ENCODE measurements around the gene PHF5A. TPM values are rescaled to one million over a fixed set of nuclear protein-coding genes. Genes with fewer than 3 reads are reported as not detected.

Gene PHF5A
- total and polyA plus RNA-seq, 2 donors (not counting 1 experiment from before 2014, with no cell fraction given): 29.4 to 31.6 TPM

GRCh38 chr22:41500303-41500702, 31.8 kb upstream of the PHF5A start:
- no peak for ATAC-seq (ENCODE audit: low read depth)
- Histone ChIP-seq H3K27ac (ENCODE audit: low read length in 2 of 2) (no peak overlapping the region), H3K4me3 (ENCODE audit: control extremely low read depth in 1 of 5, extremely low read depth in 1 of 5, insufficient read depth in 1 of 5, low read depth in 2 of 5, low read length in 4 of 5) (no peak overlapping the region), H3K4me2 (replicated peaks; ENCODE audit: low read depth, low read length, poor library complexity, severe bottlenecking) (no peak overlapping the region), H3K36me3 (replicated peaks in 1 of 2; ENCODE audit: control extremely low read depth in 1 of 2, control insufficient read depth in 1 of 2, extremely low read depth in 1 of 2, insufficient read depth in 2 of 2, low read length in 1 of 2) (peaks cover 0 to 41% of the 10 kb centered on the region in 2 experiments), H3K79me2 (ENCODE audit: control insufficient read depth, insufficient read depth, low read length) (peaks cover 94% of the 10 kb centered on the region), H3K9ac (ENCODE audit: low read length) (no peak overlapping the region), H3K4me1 (ENCODE audit: control insufficient read depth in 2 of 2, insufficient read depth in 2 of 2, low read length in 2 of 2) (peaks cover 0 to 31% of the 10 kb centered on the region in 2 donors), H3K9me3 (ENCODE audit: control extremely low read depth in 1 of 3, control insufficient read depth in 2 of 3, insufficient read depth in 1 of 3, low read length in 2 of 3) (no peaks in the 10 kb centered on the region), H3K27me3 (replicated peaks in 1 of 4; ENCODE audit: control extremely low read depth in 1 of 4, control insufficient read depth in 3 of 4, insufficient read depth in 4 of 4, low read length in 3 of 4) (no peaks in the 10 kb centered on the region), H4K20me1 (ENCODE audit: control insufficient read depth, insufficient read depth, low read length, poor library complexity, severe bottlenecking) (peaks cover 31% of the 10 kb centered on the region), H2AFZ (ENCODE audit: insufficient read depth, low read depth, low read length, poor library complexity, severe bottlenecking) (no peak overlapping the region)
- ChIA-PET CTCF (interaction anchor here (0.7 to 5.2 kb wide), 14 partner anchors 9 to 472 kb away, joined by 3 to 140 read pairs (median 11); partner anchors contain the start of genes ACO2, PHF5A and TOB2), POLR2A (interaction anchor here (1.8 kb wide), 1 partner anchor 96 kb away, joined by 9 read pairs; no protein-coding TSS in a partner anchor)
- intact Hi-C loops (cut with micrococcal nuclease): loop anchor here (2.0 to 5.0 kb wide), 3 partner anchors 22 to 54 kb away; partner anchors contain the start of genes ACO2, PHF5A and TOB2
- peaks cover 32% of the 10 kb centered on the region for H3K4me1 Mint-ChIP-seq
- H3K27ac Mint-ChIP-seq: peak overlapping the region; percentile 41
- TF ChIP-seq EZH2 (IDR thresholded peaks at IDR 0.05; ENCODE audit: borderline replicate concordance, insufficient read depth, low read depth, low read length, poor library complexity, severe bottlenecking): no peak
- no peak for TF ChIP-seq CTCF (IDR thresholded peaks at IDR 0.05)
- no peak for DNase-seq
- H3K4me3 Mint-ChIP-seq: no peak overlapping the region
- no peaks in the 10 kb centered on the region for H3K27me3 Mint-ChIP-seq
- WGBS (ENCODE audit: insufficient coverage): 75% methylated on average over 2 of the region's 7 CpGs
- no peaks in the 10 kb centered on the region for H3K9me3 Mint-ChIP-seq (ENCODE audit: insufficient read depth)

GRCh38 chr22:41499624-41500280, 31.3 kb upstream of the PHF5A start:
- peaks cover 0 to 28% of the 10 kb centered on the region in 2 donors for H3K4me1 ChIP-seq (ENCODE audit: control insufficient read depth in 2 of 2, insufficient read depth in 2 of 2, low read length in 2 of 2)
- DNase-seq (no peak), ATAC-seq (ENCODE audit: low read depth) (no peak)
- no peaks in the 10 kb centered on the region for H3K9me3 ChIP-seq (ENCODE audit: control extremely low read depth in 1 of 3, control insufficient read depth in 2 of 3, insufficient read depth in 1 of 3, low read length in 2 of 3)
- Mint-ChIP-seq H3K27ac (peak overlapping the region; percentile 21), H3K4me3 (no peak overlapping the region), H3K9me3 (ENCODE audit: insufficient read depth) (no peaks in the 10 kb centered on the region), H3K4me1 (peaks cover 30% of the 10 kb centered on the region), H3K27me3 (no peaks in the 10 kb centered on the region)
- H2AFZ ChIP-seq (ENCODE audit: insufficient read depth, low read depth, low read length, poor library complexity, severe bottlenecking): no peak overlapping the region
- H3K4me2 ChIP-seq (replicated peaks; ENCODE audit: low read depth, low read length, poor library complexity, severe bottlenecking): no peak overlapping the region
- no peak overlapping the region for H3K27ac ChIP-seq (ENCODE audit: low read length in 2 of 2)
- no peaks in the 10 kb centered on the region for H3K27me3 ChIP-seq (replicated peaks in 1 of 4; ENCODE audit: control extremely low read depth in 1 of 4, control insufficient read depth in 3 of 4, insufficient read depth in 4 of 4, low read length in 3 of 4)
- intact Hi-C loops (cut with micrococcal nuclease): loop anchor here (2.0 to 5.0 kb wide), 3 partner anchors 21 to 53 kb away; partner anchors contain the start of genes ACO2, PHF5A and TOB2
- H4K20me1 ChIP-seq (ENCODE audit: control insufficient read depth, insufficient read depth, low read length, poor library complexity, severe bottlenecking): peaks cover 32% of the 10 kb centered on the region
- POLR2A ChIA-PET: interaction anchor here (0.6 to 1.8 kb wide), 2 partner anchors 53 to 96 kb away, joined by 4 to 9 read pairs; partner anchors contain the start of gene TOB2
- peaks cover 94% of the 10 kb centered on the region for H3K79me2 ChIP-seq (ENCODE audit: control insufficient read depth, insufficient read depth, low read length)
- H3K9ac ChIP-seq (ENCODE audit: low read length): no peak overlapping the region
- no peak for TF ChIP-seq CTCF (IDR thresholded peaks at IDR 0.05)
- TF ChIP-seq EZH2 (IDR thresholded peaks at IDR 0.05; ENCODE audit: borderline replicate concordance, insufficient read depth, low read depth, low read length, poor library complexity, severe bottlenecking): no peak
- CTCF ChIA-PET: interaction anchor here (0.6 to 5.2 kb wide), 18 partner anchors 9 to 99 kb away, joined by 3 to 140 read pairs (median 7); partner anchors contain the start of genes ACO2, PHF5A and TOB2
- peaks cover 0 to 38% of the 10 kb centered on the region in 2 experiments for H3K36me3 ChIP-seq (replicated peaks in 1 of 2; ENCODE audit: control extremely low read depth in 1 of 2, control insufficient read depth in 1 of 2, extremely low read depth in 1 of 2, insufficient read depth in 2 of 2, low read length in 1 of 2)
- 95% methylated on average over 10 of the region's 10 CpGs for WGBS (ENCODE audit: insufficient coverage)
- no peak overlapping the region for H3K4me3 ChIP-seq (ENCODE audit: control extremely low read depth in 1 of 5, extremely low read depth in 1 of 5, insufficient read depth in 1 of 5, low read depth in 2 of 5, low read length in 4 of 5)
